AG04449 (cell line): ENCODE data around the gene NDRG3.

Experiments used
- CTCF ChIA-PET: fragments of 350-600 bp; formaldehyde crosslinking; extraction: SDS; loops from one replicate; lab custom pipeline; 2021; ENCODE audit warnings: antibody characterized with exemption; lab: Yijun Ruan, JAX
- POLR2A ChIA-PET: fragments of 400-600, 350-600 bp; formaldehyde crosslinking; extraction: SDS; loops from one replicate; lab custom pipeline; 2020; ENCODE audit warnings: antibody characterized with exemption, inconsistent platforms; lab: Yijun Ruan, JAX
- DNase-seq: peaks from one replicate; pipeline ENCODE4 v3.0.0-alpha.2; 2010; ENCODE audit warnings: low read depth, low spot score
- H3K4me3 ChIP-seq: 2 replicates; pipeline ENCODE4 v1.5.1; 2011; ENCODE audit warnings: low read depth, mild to moderate bottlenecking, control low read depth, low read length
- TF ChIP-seq, protein P1 (sequence below): IDR thresholded peaks from one replicate; pipeline ENCODE4 v1.5.1; 2011; ENCODE audit warnings: mild to moderate bottlenecking, moderate library complexity, low read length, control low read depth, inconsistent platforms; ENCODE audit not compliant: insufficient read depth; ENCODE audit errors: missing control alignments

Gene NDRG3

DNA sequence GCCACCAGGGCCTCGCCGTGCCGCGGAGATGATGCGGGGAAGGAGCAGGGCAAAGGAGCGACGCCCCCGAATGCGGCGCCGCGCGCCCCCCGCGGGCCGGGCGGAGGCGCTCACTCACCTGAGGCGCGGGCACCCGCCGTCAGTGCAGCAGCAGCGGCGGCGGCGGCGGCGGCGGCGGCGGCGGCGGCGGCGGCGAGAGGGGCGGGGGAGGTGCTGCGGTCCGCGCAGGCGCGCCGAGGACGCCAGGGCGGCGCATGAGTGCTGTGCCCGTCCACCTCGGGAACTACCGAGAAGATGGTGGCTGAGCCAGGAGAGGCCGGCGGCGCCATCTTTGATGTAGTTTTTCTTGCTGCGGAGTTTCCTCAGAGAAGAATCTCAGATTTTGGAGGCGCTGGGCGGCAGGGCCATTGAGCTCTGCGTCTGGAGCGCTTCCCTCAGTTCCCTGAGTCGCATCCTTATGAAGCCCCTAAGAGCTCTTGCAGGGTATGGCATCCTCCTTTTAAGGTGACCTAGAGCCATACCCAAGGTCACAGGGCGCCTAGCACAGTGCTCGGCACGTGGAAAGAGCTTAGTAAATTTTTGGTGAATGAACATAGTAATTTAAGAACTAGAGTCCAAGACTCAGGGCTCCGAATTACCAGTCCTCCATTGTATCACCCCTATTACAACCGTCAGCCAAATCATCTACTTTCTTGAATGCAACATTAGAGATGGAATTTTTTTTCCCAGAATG is at the start of gene NDRG3:
NDRG3 (minus strand) TSS at position 164 of the 733 bp plus-strand sequence. CDS start 24,355 bp downstream, outside the sequence.
- ChIA-PET POLR2A (interaction anchor here (0.6 to 1.2 kb wide), 3 partner anchors 9 to 34 kb away, joined by 3 read pairs; partner anchors contain the start of gene DSN1), CTCF (interaction anchor here (0.7 to 5.1 kb wide), 8 partner anchors 9 to 175 kb away, joined by 3 to 37 read pairs (median 5); no protein-coding TSS in a partner anchor)
- H3K4me3 ChIP-seq: peak within 1 kb of the TSS; percentile 76
- TF ChIP-seq, protein P1, sequence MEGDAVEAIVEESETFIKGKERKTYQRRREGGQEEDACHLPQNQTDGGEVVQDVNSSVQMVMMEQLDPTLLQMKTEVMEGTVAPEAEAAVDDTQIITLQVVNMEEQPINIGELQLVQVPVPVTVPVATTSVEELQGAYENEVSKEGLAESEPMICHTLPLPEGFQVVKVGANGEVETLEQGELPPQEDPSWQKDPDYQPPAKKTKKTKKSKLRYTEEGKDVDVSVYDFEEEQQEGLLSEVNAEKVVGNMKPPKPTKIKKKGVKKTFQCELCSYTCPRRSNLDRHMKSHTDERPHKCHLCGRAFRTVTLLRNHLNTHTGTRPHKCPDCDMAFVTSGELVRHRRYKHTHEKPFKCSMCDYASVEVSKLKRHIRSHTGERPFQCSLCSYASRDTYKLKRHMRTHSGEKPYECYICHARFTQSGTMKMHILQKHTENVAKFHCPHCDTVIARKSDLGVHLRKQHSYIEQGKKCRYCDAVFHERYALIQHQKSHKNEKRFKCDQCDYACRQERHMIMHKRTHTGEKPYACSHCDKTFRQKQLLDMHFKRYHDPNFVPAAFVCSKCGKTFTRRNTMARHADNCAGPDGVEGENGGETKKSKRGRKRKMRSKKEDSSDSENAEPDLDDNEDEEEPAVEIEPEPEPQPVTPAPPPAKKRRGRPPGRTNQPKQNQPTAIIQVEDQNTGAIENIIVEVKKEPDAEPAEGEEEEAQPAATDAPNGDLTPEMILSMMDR: no peak
- peak; percentile 33 for DNase-seq

DNA sequence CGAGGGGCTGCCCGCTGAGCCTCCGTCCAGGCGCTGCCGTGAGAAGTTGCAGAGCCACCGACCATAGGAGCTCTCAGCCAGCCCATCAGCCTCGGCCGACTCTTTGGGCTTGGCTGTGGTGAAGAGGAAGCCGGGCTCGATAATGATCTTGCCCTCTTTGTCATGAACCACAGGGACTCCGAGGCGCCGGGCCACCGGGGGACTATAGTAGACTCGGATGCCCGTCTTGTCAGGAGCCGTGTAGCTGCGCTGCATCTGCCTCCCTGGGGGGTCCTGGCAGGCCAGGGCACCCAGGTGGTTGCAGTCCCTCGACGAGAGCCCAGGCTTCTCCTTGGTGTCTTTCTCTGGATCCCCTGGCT is 48.2 kb upstream of the NDRG3 start:
- DNase-seq: no peak
- POLR2A ChIA-PET: no interaction called here
- H3K4me3 ChIP-seq: no peak overlapping the region
- CTCF ChIA-PET: interaction anchor here (1.4 to 8.5 kb wide), 4 partner anchors 9 to 125 kb away, joined by 4 to 60 read pairs (median 12); no protein-coding TSS in a partner anchor
- TF ChIP-seq, protein P1: no peak

DNA sequence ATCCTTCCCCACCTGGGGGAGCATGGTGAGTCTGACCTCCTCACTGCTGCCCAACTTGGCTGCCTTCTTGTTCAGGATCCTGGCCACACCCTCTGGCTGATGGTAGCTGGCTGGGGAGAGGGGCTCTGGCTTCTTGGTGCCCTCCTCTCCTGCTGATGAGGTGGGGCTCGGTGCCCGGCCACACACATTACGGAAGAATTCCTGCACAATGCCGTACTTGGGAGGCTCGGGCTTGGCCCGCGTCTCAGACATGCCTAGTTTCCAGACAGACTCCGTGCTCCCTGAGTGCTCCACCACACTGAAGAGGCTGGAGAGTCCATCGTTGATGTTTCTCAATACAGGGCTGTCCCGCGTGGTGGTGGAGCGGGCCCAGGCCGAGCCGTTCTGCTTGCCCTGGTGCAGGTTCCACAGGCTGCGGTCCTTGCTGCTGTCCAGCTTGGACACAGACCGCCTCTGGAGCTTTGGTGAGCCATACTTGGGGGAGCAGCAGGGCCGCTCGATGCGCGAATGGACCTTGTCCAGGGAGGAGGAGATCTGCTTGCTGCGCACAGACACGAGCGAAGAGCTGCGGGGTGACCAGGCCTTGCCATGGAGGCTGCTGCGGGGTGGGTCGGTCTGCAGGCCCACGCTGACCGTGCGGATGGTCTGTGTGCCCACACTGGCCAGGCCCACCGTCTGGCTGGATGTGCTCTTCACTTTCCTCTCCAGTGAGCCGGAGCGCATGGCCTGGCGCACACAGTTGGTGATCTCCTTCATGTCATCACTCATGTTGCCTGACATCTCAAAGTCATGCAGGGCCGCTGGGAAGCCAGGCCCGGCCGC is 47.6 kb upstream of the NDRG3 start:
- no peak overlapping the region for H3K4me3 ChIP-seq
- ChIA-PET CTCF (interaction anchor here (1.0 to 8.5 kb wide), 9 partner anchors 9 to 125 kb away, joined by 3 to 60 read pairs (median 5); a partner anchor contains a TSS), POLR2A (no interaction called here)
- TF ChIP-seq, protein P1: no peak
- DNase-seq: no peak

DNA sequence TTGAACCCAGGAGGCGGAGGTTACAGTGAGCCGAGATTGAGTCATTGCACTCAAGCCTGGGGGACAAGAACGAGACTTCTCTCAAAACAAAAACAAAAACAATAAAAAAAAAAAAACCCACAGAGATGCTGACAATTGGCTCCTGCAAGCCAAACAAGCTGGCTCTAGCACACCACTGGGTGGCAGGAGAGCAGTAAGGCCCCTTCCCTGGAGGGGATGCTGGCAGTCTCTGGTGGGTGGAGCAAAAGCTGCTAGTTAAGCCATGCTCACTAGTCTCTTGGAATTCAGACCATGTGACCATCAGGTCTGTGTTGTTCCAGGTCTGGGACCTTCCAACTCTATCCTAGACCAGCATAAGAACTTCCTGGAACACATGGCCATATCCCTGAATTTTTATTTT is 46.5 kb upstream of the NDRG3 start:
- TF ChIP-seq, protein P1: peak; percentile 67
- DNase-seq: no peak
- no peak overlapping the region for H3K4me3 ChIP-seq
- CTCF ChIA-PET: interaction anchor here (0.8 to 8.5 kb wide), 10 partner anchors 10 to 126 kb away, joined by 3 to 60 read pairs (median 4); a partner anchor contains a TSS
- POLR2A ChIA-PET: no interaction called here

DNA sequence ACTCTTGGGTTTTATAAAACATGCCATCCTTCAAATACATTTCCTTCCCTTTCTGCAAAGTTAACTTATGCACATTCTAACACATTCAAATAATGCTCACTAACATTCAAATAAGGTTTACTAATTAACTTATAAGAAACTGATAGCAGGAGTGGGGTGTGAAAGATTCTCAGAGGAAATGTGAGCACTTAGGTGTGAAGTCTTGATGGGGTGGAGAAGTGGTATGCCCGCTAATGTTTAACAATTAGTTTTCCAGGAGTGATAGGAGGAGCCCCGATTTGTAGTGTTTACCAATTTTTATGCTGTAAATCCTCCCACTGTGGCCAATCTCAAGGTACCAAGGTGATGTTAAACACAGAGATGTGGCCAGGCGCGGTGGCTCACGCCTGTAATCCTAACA is 46.0 kb upstream of the NDRG3 start:
- ChIA-PET POLR2A (no interaction called here), CTCF (interaction anchor here (0.8 to 8.5 kb wide), 8 partner anchors 11 to 127 kb away, joined by 3 to 60 read pairs (median 6); a partner anchor contains a TSS)
- no peak overlapping the region for H3K4me3 ChIP-seq
- TF ChIP-seq, protein P1: no peak
- no peak for DNase-seq
